Kidney epithelial cell (primary cell): Measurements from ENCODE around the gene TEKT3. TPM values are rescaled to one million over a fixed set of nuclear protein-coding genes. Genes with fewer than 3 reads are reported as not detected.

Experiments used
- DNase-seq: peaks from one replicate; pipeline ENCODE4 v3.0.0-alpha.2; 2010; ENCODE audit warnings: low read depth
- H3K27me3 ChIP-seq: 2 replicates; pipeline ENCODE4 v1.6.0; 2011; ENCODE audit warnings: low read length; ENCODE audit not compliant: control insufficient read depth, insufficient read depth
- H3K36me3 ChIP-seq: 2 replicates; pipeline ENCODE4 v1.5.1; 2011; ENCODE audit warnings: low read length; ENCODE audit not compliant: control insufficient read depth, insufficient read depth
- H3K4me3 ChIP-seq: 2 replicates; pipeline ENCODE4 v1.5.1; 2011; ENCODE audit warnings: low read depth, mild to moderate bottlenecking, control low read depth, low read length
- CTCF ChIP-seq: IDR thresholded peaks from 2 replicates; pipeline ENCODE4 v1.5.1; 2011; ENCODE audit warnings: mild to moderate bottlenecking, moderate library complexity, low read length, control low read depth, inconsistent platforms; ENCODE audit not compliant: insufficient read depth, poor library complexity, severe bottlenecking
- total RNA-seq: library from RNA; depleted of rRNA; stranded (reverse); fragments of >200 nt; gene quantifications from 2 replicates; pipeline ENCODE4 v1.2.3, GENCODE V29; 2015

TEKT3 gene
- total RNA-seq, 1 donor from 2014 or later = not detected

GRCh38 chr17:15260376-15261257 lies 80.8 kb downstream of the TEKT3 start:
- peak; percentile 17 for TF ChIP-seq CTCF
- peak overlapping the region; percentile 55 for H3K4me3 ChIP-seq
- H3K36me3 ChIP-seq = no peaks in the 10 kb centered on the region
- peaks cover 24% of the 10 kb centered on the region for H3K27me3 ChIP-seq
- no peak for DNase-seq

GRCh38 chr17:15257796-15258512 lies 83.4 kb downstream of the TEKT3 start:
- Histone ChIP-seq H3K27me3 (peaks cover 17% of the 10 kb centered on the region), H3K36me3 (no peaks in the 10 kb centered on the region), H3K4me3 (no peak overlapping the region)
- DNase-seq = no peak
- TF ChIP-seq CTCF = no peak

- Histone ChIP-seq H3K36me3 (no peaks in the 10 kb centered on the region), H3K27me3 (peaks cover 11% of the 10 kb centered on the region), H3K4me3 (no peak overlapping the region)
- TF ChIP-seq CTCF = peak; percentile 84
- no peak for DNase-seq
Observed at GRCh38 chr17:15257258-15257788, 84.1 kb downstream of the TEKT3 start.

GRCh38 chr17:15256689-15257088 lies 84.7 kb downstream of the TEKT3 start:
- no peak for TF ChIP-seq CTCF
- Histone ChIP-seq H3K4me3 (no peak overlapping the region), H3K36me3 (no peaks in the 10 kb centered on the region), H3K27me3 (peaks cover 4% of the 10 kb centered on the region)
- no peak for DNase-seq

- H3K27me3 ChIP-seq = no peaks in the 10 kb centered on the region
- no peak overlapping the region for H3K4me3 ChIP-seq
- DNase-seq = no peak
- H3K36me3 ChIP-seq = no peaks in the 10 kb centered on the region
- TF ChIP-seq CTCF = no peak
Observed at GRCh38 chr17:15255713-15256454, 85.5 kb downstream of the TEKT3 start.

Other genes starting within 250 kb of the TEKT3 start
- gene PMP22, start 76.3 kb downstream of the TEKT3 start, total RNA-seq = 12.6 TPM in 2 replicates
- gene CDRT4, start 126.0 kb upstream of the TEKT3 start, total RNA-seq = 2.2 and 3.6 TPM in 2 replicates
- gene TVP23C, start 221.9 kb upstream of the TEKT3 start, total RNA-seq = 8.1 and 8.4 TPM in 2 replicates